ENCODE measurements around the gene ACSL3.
"Not testable (repeated sequence)": the region's sequence is repeated elsewhere in the genome, so short reads cannot be mapped to it uniquely, and the experiment has no call there.

Gene ACSL3

GRCh38 chr2:222976521-222977061, 115.8 kb downstream of the ACSL3 start:
- no peak for DNase-seq (ENCODE audit: low read depth)

- no peak for DNase-seq (ENCODE audit: low read depth)
Measured at GRCh38 chr2:222977121-222977520, 116.3 kb downstream of the ACSL3 start.

- DNase-seq (ENCODE audit: low read depth): no peak
Measured at GRCh38 chr2:222978850-222979249, 118.0 kb downstream of the ACSL3 start.

GRCh38 chr2:222979484-222979883, 118.6 kb downstream of the ACSL3 start:
- DNase-seq (ENCODE audit: low read depth): no peak

DNA sequence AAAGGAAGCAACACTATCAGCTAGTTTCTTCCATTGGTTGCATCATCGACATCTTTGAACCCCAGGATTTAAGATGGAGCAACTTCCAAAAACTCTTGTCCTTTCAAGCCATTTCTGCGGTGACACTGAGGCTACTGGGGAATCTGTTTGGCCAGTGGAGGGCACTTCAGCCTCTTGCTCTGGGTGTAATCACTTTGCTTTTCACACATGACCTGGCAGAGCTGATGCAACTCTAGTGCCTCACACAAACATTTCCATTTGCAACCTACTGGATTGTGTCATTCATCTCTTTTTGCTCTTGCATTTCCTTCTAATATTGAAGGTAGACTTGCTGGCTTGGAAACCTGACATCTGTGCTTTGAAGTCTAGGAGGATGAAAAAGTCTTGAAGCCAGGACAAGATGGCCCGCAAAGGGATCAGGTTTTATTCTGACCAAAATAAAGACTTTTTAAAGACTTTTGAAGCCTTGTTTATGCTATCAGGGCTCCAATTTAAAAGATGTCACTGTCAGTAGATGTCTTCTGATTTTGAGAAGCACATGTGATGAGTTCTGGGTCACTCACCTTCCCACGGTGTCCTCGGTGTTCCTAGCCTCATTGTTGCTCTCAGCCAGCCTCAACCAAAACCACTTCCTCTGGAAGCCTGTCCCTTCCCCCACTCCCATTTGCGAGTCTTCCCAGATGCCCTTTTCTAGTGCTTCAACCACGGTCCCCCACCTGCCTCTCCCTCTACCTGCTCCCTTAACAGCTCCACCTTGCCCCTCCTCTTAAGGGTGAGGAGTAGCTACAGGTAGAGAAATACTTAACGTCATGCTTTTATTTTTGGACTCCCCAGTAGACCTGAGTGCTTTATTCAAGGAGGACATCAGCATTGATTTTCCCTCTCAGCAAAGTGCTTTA, 121.4 kb downstream of the ACSL3 start:
- no peak for DNase-seq (ENCODE audit: low read depth)

DNA sequence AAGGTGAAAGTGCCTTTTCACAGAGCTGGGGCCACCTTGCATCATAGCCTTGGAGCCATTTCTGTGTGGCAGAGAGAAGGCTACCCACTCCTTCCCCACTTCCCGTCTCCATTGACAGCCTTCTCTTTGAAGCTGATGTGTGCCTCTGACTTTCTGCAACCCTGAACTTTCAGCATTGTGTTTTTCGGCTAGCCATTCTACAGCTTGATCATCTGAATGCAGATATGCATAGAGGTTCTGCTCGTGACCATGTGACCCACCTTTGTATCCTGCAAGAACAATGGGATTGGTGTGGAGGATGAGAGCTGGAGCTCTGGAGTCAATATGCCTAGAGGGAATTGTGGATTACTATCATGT, 122.1 kb downstream of the ACSL3 start:
- DNase-seq (ENCODE audit: low read depth): no peak

DNA sequence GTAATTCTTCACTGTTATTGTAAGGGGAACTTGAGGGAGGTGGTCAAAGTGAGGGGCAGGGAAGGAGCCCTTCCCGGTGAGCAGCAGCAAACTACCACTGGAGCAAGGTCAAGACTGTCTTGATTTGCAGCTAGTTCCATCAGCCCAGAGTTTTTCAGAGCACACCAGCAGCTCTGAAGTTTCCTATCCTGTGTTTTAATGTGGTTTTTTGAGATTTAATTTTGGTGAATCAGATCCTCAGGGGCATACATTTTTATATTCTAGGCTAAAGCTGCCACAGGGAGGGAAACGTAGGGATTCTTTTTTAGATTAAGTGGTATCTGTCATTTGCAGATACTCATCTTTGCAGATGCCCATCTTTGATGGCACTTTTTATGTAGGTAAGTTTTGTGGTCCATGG, 124.1 kb downstream of the ACSL3 start:
- no peak for DNase-seq (ENCODE audit: low read depth)

- no peak for DNase-seq (ENCODE audit: low read depth)
Measured at GRCh38 chr2:222989431-222989830, 128.6 kb downstream of the ACSL3 start.

DNA sequence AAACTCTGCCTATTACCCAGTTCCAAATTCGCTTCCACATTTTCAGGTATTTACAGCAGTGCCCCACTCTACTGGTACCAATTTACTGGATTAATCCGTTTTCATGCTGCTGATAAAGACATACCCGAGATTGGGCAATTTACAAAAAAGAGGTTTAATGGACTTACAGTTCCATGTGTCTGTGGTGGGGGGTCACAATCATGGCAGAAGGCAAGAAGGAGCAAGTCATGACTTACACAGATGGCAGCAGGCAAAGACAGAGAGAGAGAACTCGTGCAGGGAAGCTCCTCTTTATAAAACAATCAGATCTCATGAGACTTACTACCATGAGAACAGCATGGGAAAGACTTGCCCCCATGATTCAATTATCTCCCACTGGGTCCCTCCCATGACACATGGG, 129.4 kb downstream of the ACSL3 start:
- DNase-seq (ENCODE audit: low read depth): not testable (repeated sequence)

DNA sequence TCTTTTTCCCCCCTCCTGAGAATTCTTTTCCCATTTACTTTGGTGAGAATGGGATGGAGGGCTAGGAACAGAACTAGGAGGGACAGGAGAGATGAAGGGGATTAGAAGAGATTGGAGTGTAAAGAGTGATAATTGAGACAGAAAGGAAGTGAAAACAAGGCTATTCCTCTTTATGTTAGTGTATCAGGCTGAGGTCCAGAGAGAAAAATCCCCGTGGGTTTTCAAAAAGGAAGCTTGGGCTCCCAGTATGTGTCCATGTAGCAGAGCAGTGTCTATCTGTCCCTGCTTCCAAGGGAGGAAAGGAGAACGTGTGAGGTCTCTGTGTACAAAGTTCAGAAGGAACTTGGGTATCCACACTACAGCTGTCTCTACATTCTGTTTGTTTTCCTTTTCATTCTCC, 131.3 kb downstream of the ACSL3 start:
- DNase-seq (ENCODE audit: low read depth): no peak
